SK-N-DZ (cell line): ENCODE data around the gene TEX35.

Experiments used
- DNase-seq: peaks from one replicate; pipeline ENCODE4 v3.0.0-alpha.2; 2015; ENCODE audit warnings: low spot score

The TEX35 gene

GRCh38 chr1:178516110-178516509 lies 3.2 kb downstream of the TEX35 start:
- no peak for DNase-seq

- DNase-seq: no peak
Observed at GRCh38 chr1:178518894-178519293, 6.0 kb downstream of the TEX35 start.

- no peak for DNase-seq
Observed at GRCh38 chr1:178520803-178521202, 7.9 kb downstream of the TEX35 start.

GRCh38 chr1:178521241-178521640 lies 8.3 kb downstream of the TEX35 start:
- no peak for DNase-seq

- DNase-seq: no peak
Observed at GRCh38 chr1:178527117-178527516, 14.2 kb downstream of the TEX35 start.

GRCh38 chr1:178528228-178528952 lies 15.5 kb downstream of the TEX35 start:
- DNase-seq: no peak

- DNase-seq: no peak
Observed at GRCh38 chr1:178528953-178529335, 16.0 kb downstream of the TEX35 start.

- DNase-seq: no peak
Observed at GRCh38 chr1:178529364-178530036, 16.6 kb downstream of the TEX35 start.

- DNase-seq: no peak
Observed at GRCh38 chr1:178530037-178530402, 17.1 kb downstream of the TEX35 start.

GRCh38 chr1:178530502-178530901 lies 17.6 kb downstream of the TEX35 start:
- no peak for DNase-seq

GRCh38 chr1:178531887-178532286 lies 19.0 kb downstream of the TEX35 start:
- no peak for DNase-seq

GRCh38 chr1:178532392-178532791 lies 19.5 kb downstream of the TEX35 start:
- peak; percentile 75 for DNase-seq

GRCh38 chr1:178533121-178533946 lies 20.4 kb downstream of the TEX35 start:
- DNase-seq: no peak

- DNase-seq: no peak
Observed at GRCh38 chr1:178534137-178534868, 21.4 kb downstream of the TEX35 start.

GRCh38 chr1:178536329-178536728 lies 23.4 kb downstream of the TEX35 start:
- no peak for DNase-seq

- no peak for DNase-seq
Observed at GRCh38 chr1:178536844-178537371, 24.0 kb downstream of the TEX35 start.

- DNase-seq: no peak
Observed at GRCh38 chr1:178537382-178538090, 24.6 kb downstream of the TEX35 start.

GRCh38 chr1:178538192-178538916 lies 25.4 kb downstream of the TEX35 start:
- DNase-seq: no peak

GRCh38 chr1:178539291-178539690 lies 26.4 kb downstream of the TEX35 start:
- no peak for DNase-seq

- no peak for DNase-seq
Observed at GRCh38 chr1:178540204-178540603, 27.3 kb downstream of the TEX35 start.
